Endodermal cell (in vitro differentiated cells): ENCODE measurements around the gene SNRPA1. TPM values are rescaled to one million over a fixed set of nuclear protein-coding genes. Genes with fewer than 3 reads are reported as not detected.

Experiments used
- DNase-seq: peaks from one replicate; pipeline ENCODE4 v3.0.0-alpha.2; 2017
- H3K27ac ChIP-seq: 2 replicates; pipeline ENCODE4 v1.5.1; 2013; ENCODE audit warnings: mild to moderate bottlenecking, low read depth, low read length, moderate library complexity
- H3K27me3 ChIP-seq: 2 replicates; pipeline ENCODE4 v1.6.1; 2013; ENCODE audit warnings: mild to moderate bottlenecking, low read length, moderate library complexity; ENCODE audit not compliant: insufficient read depth, control insufficient read depth, poor library complexity, severe bottlenecking
- H3K36me3 ChIP-seq: 2 replicates; pipeline ENCODE4 v1.7.0; 2013; ENCODE audit warnings: mild to moderate bottlenecking, low read length, moderate library complexity; ENCODE audit not compliant: control insufficient read depth, insufficient read depth
- H3K4me1 ChIP-seq: one replicate; pipeline ENCODE4 v1.7.0; 2013; ENCODE audit warnings: low read length; ENCODE audit not compliant: control insufficient read depth, insufficient read depth
- H3K4me3 ChIP-seq: 2 replicates; pipeline ENCODE4 v1.5.1; 2013; ENCODE audit warnings: mild to moderate bottlenecking, low read length, moderate library complexity
- H3K9ac ChIP-seq: 2 replicates; pipeline ENCODE4 v1.6.1; 2013; ENCODE audit warnings: mild to moderate bottlenecking, low read length, moderate library complexity; ENCODE audit not compliant: poor library complexity, severe bottlenecking; ENCODE audit errors: extremely low read depth
- H3K9me3 ChIP-seq: 2 replicates; pipeline ENCODE4 v1.6.1; 2013; ENCODE audit warnings: mild to moderate bottlenecking, low read length, moderate library complexity; ENCODE audit not compliant: control insufficient read depth
- H3K27ac Mint-ChIP-seq: 2 replicates; pipeline ENCODE4 v1.8.0; 2020; ENCODE audit warnings: mixed read lengths
- H3K27me3 Mint-ChIP-seq: 2 replicates; pipeline ENCODE4 v1.8.0; 2021; ENCODE audit warnings: mild to moderate bottlenecking, mixed read lengths; ENCODE audit not compliant: insufficient read depth
- H3K36me3 Mint-ChIP-seq: 2 replicates; pipeline ENCODE4 v1.8.0; 2020; ENCODE audit warnings: low read depth, mixed read lengths
- H3K4me1 Mint-ChIP-seq: 2 replicates; pipeline ENCODE4 v1.8.0; 2020; ENCODE audit warnings: mixed read lengths
- H3K4me3 Mint-ChIP-seq: 2 replicates; pipeline ENCODE4 v1.8.0; 2020; ENCODE audit warnings: mild to moderate bottlenecking, moderate library complexity, mixed read lengths
- H3K9me3 Mint-ChIP-seq: 2 replicates; pipeline ENCODE4 v1.8.0; 2020; ENCODE audit warnings: mild to moderate bottlenecking, mixed read lengths
- CTCF ChIP-seq: fragments of 200-600 bp; sonication (generic); conservative IDR thresholded peaks from 2 replicates; pipeline ENCODE4 v1.5.0; 2021; ENCODE audit warnings: antibody characterized with exemption, mild to moderate bottlenecking
- WGBS, 2 experiments: methylation state at CpG; one replicate each; pipeline versions ENCODE4 v1.1.5 to v1.1.7; 2013; ENCODE audit warnings: missing lambda C conversion rate in 2 of 2, mixed read lengths in 1 of 2; ENCODE audit not compliant: insufficient coverage in 1 of 2, insufficient read length in 1 of 2; 5-methylcytosine and 5-hydroxymethylcytosine counted together
- total RNA-seq, 2 donors: library from RNA; stranded (reverse); fragmentation: NEBNext Ultra II Directional in 1 of 2; extraction: Animal tissue kit (Norgen Biotek cat#: 25700) in 1 of 2; gene quantifications; 2 replicates in 1 of 2; 3 replicates in 1 of 2; pipeline ENCODE4 v1.2.1, GENCODE V29; 2021

The SNRPA1 gene
- total RNA-seq, 2 donors from 2014 or later = 111 to 140 TPM

GRCh38 chr15:101233651-101234280 is 61.3 kb downstream of the SNRPA1 start:
- WGBS, 2 experiments = 90 to 93% methylated on average over 5 of the region's 5 CpGs
- Mint-ChIP-seq H3K27ac (no peak overlapping the region), H3K4me1 (peaks cover 3% of the 10 kb centered on the region), H3K27me3 (no peaks in the 10 kb centered on the region), H3K9me3 (peaks cover 4% of the 10 kb centered on the region), H3K36me3 (peaks cover 52% of the 10 kb centered on the region), H3K4me3 (no peak overlapping the region)
- Histone ChIP-seq H3K27ac (no peak overlapping the region), H3K36me3 (peaks cover 49% of the 10 kb centered on the region), H3K27me3 (no peaks in the 10 kb centered on the region), H3K4me3 (no peak overlapping the region), H3K9me3 (peaks cover 9% of the 10 kb centered on the region), H3K9ac (no peak overlapping the region), H3K4me1 (no peaks in the 10 kb centered on the region)
- no peak for TF ChIP-seq CTCF
- DNase-seq = no peak

GRCh38 chr15:101232677-101233076 is 62.4 kb downstream of the SNRPA1 start:
- Mint-ChIP-seq H3K4me1 (peaks cover under 1% of the 10 kb centered on the region), H3K9me3 (peaks cover 12% of the 10 kb centered on the region), H3K27ac (no peak overlapping the region), H3K36me3 (peaks cover 55% of the 10 kb centered on the region), H3K4me3 (no peak overlapping the region), H3K27me3 (no peaks in the 10 kb centered on the region)
- Histone ChIP-seq H3K4me3 (no peak overlapping the region), H3K9me3 (peaks cover 19% of the 10 kb centered on the region), H3K9ac (no peak overlapping the region), H3K36me3 (peaks cover 49% of the 10 kb centered on the region), H3K27me3 (no peaks in the 10 kb centered on the region), H3K27ac (no peak overlapping the region), H3K4me1 (no peaks in the 10 kb centered on the region)
- 90% methylated on average over 2 to 5 of the region's 5 CpGs for WGBS, 2 experiments
- TF ChIP-seq CTCF = no peak
- no peak for DNase-seq

Other genes starting within 250 kb of the SNRPA1 start
- 10 to 100 TPM; 33.3 to 39.9 TPM for gene CHSY1, start 43.2 kb downstream of the SNRPA1 start, total RNA-seq
- 10 to 100 TPM; 56.1 to 60.5 TPM for gene SELENOS, start 17.8 kb downstream of the SNRPA1 start, total RNA-seq
- gene PCSK6, start 194.5 kb upstream of the SNRPA1 start, total RNA-seq = 1 to 10 TPM; 6.6 to 9.8 TPM